SK-N-SH (cell line): Measurements from ENCODE around the gene DBR1. TPM values are rescaled to one million over a fixed set of nuclear protein-coding genes. Genes with fewer than 3 reads are reported as not detected.

Experiments used
- CTCF ChIA-PET: fragments of 300-600, 350-600 bp; formaldehyde crosslinking; extraction: SDS; loops from one replicate; lab custom pipeline; 2021; lab: Yijun Ruan, JAX
- POLR2A ChIA-PET: fragments of 350-600 bp; sonication (Branson Sonifier 250); formaldehyde crosslinking; extraction: SDS; loops from one replicate; lab custom pipeline; 2020; ENCODE audit warnings: antibody characterized with exemption, inconsistent platforms; lab: Yijun Ruan, JAX
- DNase-seq: peaks from one replicate; pipeline ENCODE4 v3.0.0; 2012
- H2AFZ ChIP-seq: fragments of 200-600 bp; sonication (generic); 2 replicates; pipeline ENCODE4 v1.8.1; 2016; ENCODE audit warnings: antibody characterized with exemption, mild to moderate bottlenecking, low read depth
- H3F3A ChIP-seq: fragments of 200-600 bp; sonication (generic); replicated peaks from 2 replicates; pipeline ENCODE3; 2016; ENCODE audit warnings: antibody characterized with exemption, mild to moderate bottlenecking; ENCODE audit not compliant: insufficient read depth
- H3K27ac ChIP-seq, 2 experiments: fragments of 200-500 bp in 1 of 2; fragments of 200-600 bp in 1 of 2; sonication (Bioruptor generic) in 1 of 2; sonication (generic), shearing (Covaris generic) in 1 of 2; 2 replicates each; pipeline versions ENCODE4 v1.5.1 to v1.6.1; 2014 to 2016; ENCODE audit warnings: low read depth in 2 of 2, inconsistent platforms in 1 of 2, low read length in 1 of 2, mild to moderate bottlenecking in 1 of 2, mixed read lengths in 1 of 2
- H3K27me3 ChIP-seq: fragments of 200-600 bp; sonication (generic), shearing (Covaris generic); 2 replicates; pipeline ENCODE4 v1.6.1; 2016; ENCODE audit warnings: mixed run types; ENCODE audit not compliant: insufficient read depth
- H3K36me3 ChIP-seq, 2 experiments: fragments of 200-500 bp in 1 of 2; fragments of 200-600 bp in 1 of 2; sonication (Bioruptor generic) in 1 of 2; sonication (generic) in 1 of 2; replicated peaks in 1 of 2; 2 replicates each; pipeline versions ENCODE3 to v1.5.1; 2014 to 2016; ENCODE audit warnings: low read length in 1 of 2, mild to moderate bottlenecking in 1 of 2; ENCODE audit not compliant: insufficient read depth in 2 of 2, control insufficient read depth in 1 of 2
- H3K4me1 ChIP-seq, 2 experiments: fragments of 200-500 bp in 1 of 2; fragments of 200-600 bp in 1 of 2; sonication (Bioruptor generic) in 1 of 2; sonication (generic), shearing (Covaris generic) in 1 of 2; 2 replicates each; pipeline versions ENCODE4 v1.5.1 to v1.6.1; 2014 to 2016; ENCODE audit warnings: low read depth in 1 of 2, low read length in 1 of 2, mixed run types in 1 of 2; ENCODE audit not compliant: insufficient read depth in 2 of 2, control insufficient read depth in 1 of 2
- H3K4me2 ChIP-seq: fragments of 200-600 bp; sonication (generic), shearing (Covaris generic); 2 replicates; pipeline ENCODE4 v1.6.1; 2017; ENCODE audit warnings: mixed run types
- H3K4me3 ChIP-seq, 2 experiments: fragments of 200-500 bp in 1 of 2; fragments of 200-600 bp in 1 of 2; sonication (Bioruptor generic) in 1 of 2; sonication (generic), shearing (Covaris generic) in 1 of 2; 2 replicates each; pipeline versions ENCODE4 v1.5.1 to v1.8.1; 2014 to 2016; ENCODE audit warnings: low read depth in 2 of 2, inconsistent platforms in 1 of 2, low read length in 1 of 2, mild to moderate bottlenecking in 1 of 2, mixed read lengths in 1 of 2, moderate library complexity in 1 of 2
- H3K79me2 ChIP-seq: fragments of 200-600 bp; sonication (generic); 2 replicates; pipeline ENCODE4 v1.8.1; 2017; ENCODE audit warnings: mild to moderate bottlenecking; ENCODE audit not compliant: insufficient read depth
- H3K9ac ChIP-seq: fragments of 200-600 bp; sonication (generic); 2 replicates; pipeline ENCODE4 v1.6.1; 2017; ENCODE audit warnings: mixed run types
- H3K9me2 ChIP-seq: fragments of 200-600 bp; sonication (generic); 2 replicates; pipeline ENCODE4 v1.6.1; 2017; ENCODE audit warnings: mixed run types
- H3K9me3 ChIP-seq: fragments of 200-600 bp; sonication (generic); 2 replicates; pipeline ENCODE4 v1.6.1; 2017; ENCODE audit warnings: mixed run types, mild to moderate bottlenecking, moderate library complexity
- H4K20me1 ChIP-seq: fragments of 200-600 bp; sonication (generic); 2 replicates; pipeline ENCODE4 v1.6.1; 2017; ENCODE audit warnings: mild to moderate bottlenecking, mixed run types; ENCODE audit not compliant: insufficient read depth
- CHD2 ChIP-seq: fragments of 150-350 bp; IDR thresholded peaks from 2 replicates; pipeline ENCODE4 v1.6.1; 2018; ENCODE audit warnings: low read length; ENCODE audit not compliant: partially characterized antibody
- ELF1 ChIP-seq: IDR thresholded peaks from 2 replicates; pipeline ENCODE4 v1.4.0; 2012
- EP300 ChIP-seq, 2 experiments: IDR thresholded peaks; 2 replicates each; pipeline versions ENCODE4 v1.4.0 to v1.6.1; 2012; ENCODE audit warnings: borderline replicate concordance in 1 of 2, low read depth in 1 of 2, low read length in 1 of 2
- EZH2phosphoT487 ChIP-seq: fragments of 200-600 bp; sonication (generic); IDR thresholded peaks from 2 replicates; pipeline ENCODE4 v1.6.1; 2017; ENCODE audit warnings: low read depth, mixed run types, mild to moderate bottlenecking, antibody characterized with exemption, moderate library complexity, borderline replicate concordance
- FOXM1 ChIP-seq: IDR thresholded peaks from 2 replicates; pipeline ENCODE4 v1.4.0; 2012; ENCODE audit warnings: low read depth, mild to moderate bottlenecking
- GATA2 ChIP-seq: sonication (generic); formaldehyde crosslinking; IDR thresholded peaks from 2 replicates; pipeline ENCODE4 v1.5.0; 2020; ENCODE audit warnings: mild to moderate bottlenecking, missing genetic modification reagents
- JUND ChIP-seq: IDR thresholded peaks from 2 replicates; pipeline ENCODE4 v1.4.0; 2012
- MEF2A ChIP-seq: IDR thresholded peaks from 2 replicates; pipeline ENCODE4 v1.4.0; 2012; ENCODE audit warnings: low read depth, borderline replicate concordance
- MXI1 ChIP-seq: IDR thresholded peaks from 2 replicates; pipeline ENCODE4 v1.6.1; 2012; ENCODE audit warnings: mild to moderate bottlenecking, low read depth, low read length, improper control_type of control experiment
- NFIC ChIP-seq: IDR thresholded peaks from 2 replicates; pipeline ENCODE4 v1.4.0; 2012; ENCODE audit warnings: borderline replicate concordance
- NRF1 ChIP-seq: IDR thresholded peaks from 2 replicates; pipeline ENCODE4 v1.6.1; 2012; ENCODE audit warnings: low read depth, mild to moderate bottlenecking, low read length
- RCOR1 ChIP-seq: fragments of 150-350 bp; IDR thresholded peaks from 2 replicates; pipeline ENCODE4 v1.6.1; 2017; ENCODE audit warnings: antibody characterized with exemption, low read length
- USF2 ChIP-seq: fragments of 150-350 bp; IDR thresholded peaks from 2 replicates; pipeline ENCODE4 v1.6.1; 2017; ENCODE audit warnings: antibody characterized with exemption, low read length, low read depth, borderline replicate concordance
- WGBS: methylation state at CpG from one replicate; pipeline ENCODE4 v1.1.6; 2017; ENCODE audit warnings: low lambda C conversion rate; 5-methylcytosine and 5-hydroxymethylcytosine counted together
- polyA plus RNA-seq, 3 experiments: library from polyadenylated mRNA; depleted of rRNA; stranded (reverse); fragments of >200 nt; gene quantifications; 2 replicates each; pipeline ENCODE4 v1.2.3, GENCODE V29; 2012
- TF ChIP-seq, protein P1 (sequence below): fragments of 150-350 bp; IDR thresholded peaks from 2 replicates; pipeline ENCODE4 v1.6.1; 2016; ENCODE audit warnings: mild to moderate bottlenecking, low read depth, low read length
- TF ChIP-seq, protein P2 (sequence below): fragments of 200-600 bp; sonication (generic); IDR thresholded peaks from 2 replicates; pipeline ENCODE4 v1.6.1; 2017; ENCODE audit warnings: antibody characterized with exemption, mild to moderate bottlenecking, moderate library complexity
- TF ChIP-seq, protein P3 (sequence below): IDR thresholded peaks from 2 replicates; pipeline ENCODE4 v1.6.1; 2012; ENCODE audit warnings: mild to moderate bottlenecking, low read depth, low read length, moderate library complexity

Gene DBR1
- polyA plus RNA-seq, 1 of the 3 experiments (the other 2 are of a cell fraction): 9.2 TPM

- Histone ChIP-seq H3K4me1 (peaks cover 0 to 7% of the 10 kb centered on the region in 2 experiments; a peak in 1 of 4 replicates), H3K9me3 (no peaks in the 10 kb centered on the region), H3K27me3 (no peaks in the 10 kb centered on the region), H3K79me2 (peaks cover 97% of the 10 kb centered on the region), H3K4me2 (no peak overlapping the region), H3K36me3 (peaks cover 4 to 15% of the 10 kb centered on the region in 2 experiments), H3K27ac (no peak overlapping the region), H3K9ac (no peak overlapping the region), H2AFZ (no peak overlapping the region), H3F3A (no peaks in the 10 kb centered on the region), H3K9me2 (no peaks in the 10 kb centered on the region), H4K20me1 (peaks cover 82% of the 10 kb centered on the region)
- POLR2A ChIA-PET: interaction anchor here (1.5 kb wide), 1 partner anchor 11 kb away, joined by 3 read pairs; the partner anchor contains the start of gene ARMC8
- WGBS: 62% methylated on average over 1 of the region's 1 CpG
- DNase-seq: no peak
- no peak for TF ChIP-seq MXI1
- no peak for TF ChIP-seq NFIC
- no peak for TF ChIP-seq GATA2 (CRISPR knock-in tag)
- no peak for TF ChIP-seq NRF1
- TF ChIP-seq FOXM1: no peak
- TF ChIP-seq RCOR1: no peak
- TF ChIP-seq, protein P1, sequence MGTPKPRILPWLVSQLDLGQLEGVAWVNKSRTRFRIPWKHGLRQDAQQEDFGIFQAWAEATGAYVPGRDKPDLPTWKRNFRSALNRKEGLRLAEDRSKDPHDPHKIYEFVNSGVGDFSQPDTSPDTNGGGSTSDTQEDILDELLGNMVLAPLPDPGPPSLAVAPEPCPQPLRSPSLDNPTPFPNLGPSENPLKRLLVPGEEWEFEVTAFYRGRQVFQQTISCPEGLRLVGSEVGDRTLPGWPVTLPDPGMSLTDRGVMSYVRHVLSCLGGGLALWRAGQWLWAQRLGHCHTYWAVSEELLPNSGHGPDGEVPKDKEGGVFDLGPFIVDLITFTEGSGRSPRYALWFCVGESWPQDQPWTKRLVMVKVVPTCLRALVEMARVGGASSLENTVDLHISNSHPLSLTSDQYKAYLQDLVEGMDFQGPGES: no peak
- no peak for TF ChIP-seq ELF1
- no peak for TF ChIP-seq MEF2A
- no peak for TF ChIP-seq EP300 (IDR thresholded peaks at IDR 0.05; ENCODE audit: borderline replicate concordance in 1 of 2, low read depth in 1 of 2, low read length in 1 of 2)
- TF ChIP-seq, all 33 proteins: peak for 0
- CTCF ChIA-PET: interaction anchor here (1.9 kb wide), 1 partner anchor 11 kb away, joined by 4 read pairs; no protein-coding TSS in a partner anchor
- no peak overlapping the region for H3K4me3 ChIP-seq
These were observed 22.8 kb upstream of the DBR1 start for GRCh38 chr3:138197524-138197923.

- no peaks in the 10 kb centered on the region for H3K9me2 ChIP-seq
- ChIA-PET POLR2A (interaction anchor here (1.5 kb wide), 1 partner anchor 10 kb away, joined by 3 read pairs; the partner anchor contains the start of gene ARMC8), CTCF (interaction anchor here (1.9 kb wide), 1 partner anchor 12 kb away, joined by 4 read pairs; no protein-coding TSS in a partner anchor)
- H3K9me3 ChIP-seq: no peaks in the 10 kb centered on the region
- peaks cover 97% of the 10 kb centered on the region for H3K79me2 ChIP-seq
- 94% methylated on average over 5 of the region's 5 CpGs for WGBS
- H2AFZ ChIP-seq: no peak overlapping the region
- H3K4me3 ChIP-seq: no peak overlapping the region
- no peak overlapping the region for H3K27ac ChIP-seq
- H4K20me1 ChIP-seq: peaks cover 85% of the 10 kb centered on the region
- no peaks in the 10 kb centered on the region for H3K27me3 ChIP-seq
- no peak for DNase-seq
- TF ChIP-seq USF2: no peak
- no peak for TF ChIP-seq EP300 (IDR thresholded peaks at IDR 0.05; ENCODE audit: borderline replicate concordance in 1 of 2, low read depth in 1 of 2, low read length in 1 of 2)
- TF ChIP-seq, protein P2, sequence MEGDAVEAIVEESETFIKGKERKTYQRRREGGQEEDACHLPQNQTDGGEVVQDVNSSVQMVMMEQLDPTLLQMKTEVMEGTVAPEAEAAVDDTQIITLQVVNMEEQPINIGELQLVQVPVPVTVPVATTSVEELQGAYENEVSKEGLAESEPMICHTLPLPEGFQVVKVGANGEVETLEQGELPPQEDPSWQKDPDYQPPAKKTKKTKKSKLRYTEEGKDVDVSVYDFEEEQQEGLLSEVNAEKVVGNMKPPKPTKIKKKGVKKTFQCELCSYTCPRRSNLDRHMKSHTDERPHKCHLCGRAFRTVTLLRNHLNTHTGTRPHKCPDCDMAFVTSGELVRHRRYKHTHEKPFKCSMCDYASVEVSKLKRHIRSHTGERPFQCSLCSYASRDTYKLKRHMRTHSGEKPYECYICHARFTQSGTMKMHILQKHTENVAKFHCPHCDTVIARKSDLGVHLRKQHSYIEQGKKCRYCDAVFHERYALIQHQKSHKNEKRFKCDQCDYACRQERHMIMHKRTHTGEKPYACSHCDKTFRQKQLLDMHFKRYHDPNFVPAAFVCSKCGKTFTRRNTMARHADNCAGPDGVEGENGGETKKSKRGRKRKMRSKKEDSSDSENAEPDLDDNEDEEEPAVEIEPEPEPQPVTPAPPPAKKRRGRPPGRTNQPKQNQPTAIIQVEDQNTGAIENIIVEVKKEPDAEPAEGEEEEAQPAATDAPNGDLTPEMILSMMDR: no peak
- TF ChIP-seq JUND: no peak
- no peak for TF ChIP-seq CHD2
- TF ChIP-seq EZH2phosphoT487: no peak
- TF ChIP-seq, protein P3, sequence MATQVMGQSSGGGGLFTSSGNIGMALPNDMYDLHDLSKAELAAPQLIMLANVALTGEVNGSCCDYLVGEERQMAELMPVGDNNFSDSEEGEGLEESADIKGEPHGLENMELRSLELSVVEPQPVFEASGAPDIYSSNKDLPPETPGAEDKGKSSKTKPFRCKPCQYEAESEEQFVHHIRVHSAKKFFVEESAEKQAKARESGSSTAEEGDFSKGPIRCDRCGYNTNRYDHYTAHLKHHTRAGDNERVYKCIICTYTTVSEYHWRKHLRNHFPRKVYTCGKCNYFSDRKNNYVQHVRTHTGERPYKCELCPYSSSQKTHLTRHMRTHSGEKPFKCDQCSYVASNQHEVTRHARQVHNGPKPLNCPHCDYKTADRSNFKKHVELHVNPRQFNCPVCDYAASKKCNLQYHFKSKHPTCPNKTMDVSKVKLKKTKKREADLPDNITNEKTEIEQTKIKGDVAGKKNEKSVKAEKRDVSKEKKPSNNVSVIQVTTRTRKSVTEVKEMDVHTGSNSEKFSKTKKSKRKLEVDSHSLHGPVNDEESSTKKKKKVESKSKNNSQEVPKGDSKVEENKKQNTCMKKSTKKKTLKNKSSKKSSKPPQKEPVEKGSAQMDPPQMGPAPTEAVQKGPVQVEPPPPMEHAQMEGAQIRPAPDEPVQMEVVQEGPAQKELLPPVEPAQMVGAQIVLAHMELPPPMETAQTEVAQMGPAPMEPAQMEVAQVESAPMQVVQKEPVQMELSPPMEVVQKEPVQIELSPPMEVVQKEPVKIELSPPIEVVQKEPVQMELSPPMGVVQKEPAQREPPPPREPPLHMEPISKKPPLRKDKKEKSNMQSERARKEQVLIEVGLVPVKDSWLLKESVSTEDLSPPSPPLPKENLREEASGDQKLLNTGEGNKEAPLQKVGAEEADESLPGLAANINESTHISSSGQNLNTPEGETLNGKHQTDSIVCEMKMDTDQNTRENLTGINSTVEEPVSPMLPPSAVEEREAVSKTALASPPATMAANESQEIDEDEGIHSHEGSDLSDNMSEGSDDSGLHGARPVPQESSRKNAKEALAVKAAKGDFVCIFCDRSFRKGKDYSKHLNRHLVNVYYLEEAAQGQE: peak; percentile 98
- no peak overlapping the region for H3K4me2 ChIP-seq
- no peaks in the 10 kb centered on the region for H3F3A ChIP-seq
- peaks cover 4 to 17% of the 10 kb centered on the region in 2 experiments for H3K36me3 ChIP-seq
- peaks cover 0 to 7% of the 10 kb centered on the region in 2 experiments; a peak in 1 of 4 replicates for H3K4me1 ChIP-seq
- no peak overlapping the region for H3K9ac ChIP-seq
These were observed 22.3 kb upstream of the DBR1 start for GRCh38 chr3:138197058-138197457.
